ENCODE results near the gene FCRLB. TPM values are rescaled to one million over a fixed set of nuclear protein-coding genes. Genes with fewer than 3 reads are reported as not detected.

FCRLB gene
- total and polyA plus RNA-seq, 2 donors (not counting 3 experiments of a cell fraction or from before 2014, with no cell fraction given): 0.62 TPM

GRCh38 chr1:161772397-161772796 is 51.1 kb downstream of the FCRLB start:
- no TSS peak for BruUV-seq (replicated peaks)
- Histone ChIP-seq H3K4me3 (replicated peaks in 1 of 3; ENCODE audit: insufficient read depth in 1 of 3, low read depth in 1 of 3, low read length in 3 of 3) (no peak overlapping the region), H3K36me3 (ENCODE audit: control insufficient read depth in 2 of 2, extremely low read depth in 1 of 2, insufficient read depth in 2 of 2, low read length in 2 of 2) (no peaks in the 10 kb centered on the region), H3K9me1 (replicated peaks; ENCODE audit: control insufficient read depth, extremely low read depth, insufficient read depth, low read length) (no peaks in the 10 kb centered on the region), H3K79me2 (ENCODE audit: control insufficient read depth, insufficient read depth, low read length) (peaks cover 97% of the 10 kb centered on the region), H3K4me2 (ENCODE audit: insufficient read depth, low read length) (peak overlapping the region; percentile 11), H3K9ac (replicated peaks; ENCODE audit: extremely low read depth, insufficient read depth, low read length) (no peak overlapping the region), H3K27ac (ENCODE audit: insufficient read depth, low read depth, low read length) (no peak overlapping the region), H3K27me3 (ENCODE audit: control insufficient read depth in 2 of 2, insufficient read depth in 2 of 2, low read length in 2 of 2) (no peaks in the 10 kb centered on the region), H3K9me3 (replicated peaks; ENCODE audit: control insufficient read depth, insufficient read depth, low read length) (no peaks in the 10 kb centered on the region), H2AFZ (ENCODE audit: low read depth, low read length) (no peak overlapping the region), H3K4me1 (ENCODE audit: control insufficient read depth, extremely low read depth, insufficient read depth, low read length) (peaks cover 43% of the 10 kb centered on the region), H4K20me1 (replicated peaks; ENCODE audit: control insufficient read depth, extremely low read depth, insufficient read depth, low read length) (peaks cover 5% of the 10 kb centered on the region)
- ChIA-PET POLR2A (no interaction called here), CTCF (interaction anchor here (0.9 to 1.9 kb wide), 4 partner anchors 11 to 264 kb away, joined by 3 to 14 read pairs (median 8); no protein-coding TSS in a partner anchor)
- FAIRE-seq: no peak
- dilution Hi-C loops (cut with MboI; ENCODE audit: extremely low pct_ligation_motif_present, low sequenced_read_pairs): no loop called here
- DNase-seq (ENCODE audit: low read depth, low spot score): peak; percentile 73
- TF ChIP-seq POLR2A (IDR thresholded peaks at IDR 0.05; ENCODE audit: low read depth, low read length) (no peak), MAX (IDR thresholded peaks at IDR 0.05; ENCODE audit: insufficient read depth, insufficient read length) (no peak), POLR2AphosphoS5 (IDR thresholded peaks at IDR 0.05; ENCODE audit: insufficient read depth, low read depth, low read length) (no peak), MYC (IDR thresholded peaks at IDR 0.05; ENCODE audit: low read depth, low read length) (no peak), JUN (IDR thresholded peaks at IDR 0.05; ENCODE audit: borderline replicate concordance, insufficient read depth, insufficient read length, low read depth) (no peak), GATA2 (IDR thresholded peaks at IDR 0.05; ENCODE audit: insufficient read depth, insufficient read length, low read depth, low read length) (no peak), FOS (IDR thresholded peaks at IDR 0.05; ENCODE audit: borderline replicate concordance, insufficient read depth, low read length) (no peak), CTCF (IDR thresholded peaks at IDR 0.05; ENCODE audit: extremely low read depth in 1 of 2, insufficient read depth in 1 of 2, low read depth in 1 of 2, low read length in 2 of 2) (no peak), EZH2 (IDR thresholded peaks at IDR 0.05; ENCODE audit: borderline replicate concordance, low read depth, low read length, severe bottlenecking) (no peak)
- intact Hi-C loops (cut with micrococcal nuclease): no loop called here

Measured in endothelial cell of umbilical vein (primary cell).